Parathyroid adenoma (tissue), 2 donors: ENCODE measurements around the gene HOXA3.

Source experiments
- H2AFZ ChIP-seq: fragments of 300-600 bp; sonication (generic); one replicate; pipeline ENCODE4 v1.7.0; 2017; ENCODE audit warnings: antibody characterized with exemption, mild to moderate bottlenecking
- H3K27ac ChIP-seq: fragments of 300-600 bp; sonication (generic); one replicate; pipeline ENCODE4 v1.7.0; 2017
- H3K27me3 ChIP-seq: fragments of 300-600 bp; sonication (generic); one replicate; pipeline ENCODE4 v1.7.0; 2017; ENCODE audit warnings: low read length; ENCODE audit not compliant: control insufficient read depth, insufficient read depth
- H3K36me3 ChIP-seq: fragments of 300-600 bp; sonication (generic); one replicate; pipeline ENCODE4 v1.7.0; 2017; ENCODE audit warnings: low read length; ENCODE audit not compliant: control insufficient read depth, insufficient read depth
- H3K4me1 ChIP-seq: fragments of 300-600 bp; sonication (generic); one replicate; pipeline ENCODE4 v1.7.0; 2017; ENCODE audit warnings: control low read depth
- H3K4me2 ChIP-seq: fragments of 300-600 bp; sonication (generic); one replicate; pipeline ENCODE4 v1.7.0; 2017; ENCODE audit warnings: low read length
- H3K4me3 ChIP-seq: fragments of 300-600 bp; sonication (generic); one replicate; pipeline ENCODE4 v1.7.0; 2017; ENCODE audit warnings: low read depth, low read length
- H3K79me2 ChIP-seq: fragments of 300-600 bp; sonication (generic); one replicate; pipeline ENCODE4 v1.7.0; 2017; ENCODE audit warnings: control low read depth
- H3K9ac ChIP-seq: fragments of 300-600 bp; sonication (generic); one replicate; pipeline ENCODE4 v1.7.0; 2017; ENCODE audit warnings: mild to moderate bottlenecking
- H3K9me3 ChIP-seq: fragments of 300-600 bp; sonication (generic); one replicate; pipeline ENCODE4 v1.7.0; 2017; ENCODE audit warnings: low read length; ENCODE audit not compliant: control insufficient read depth
- CTCF ChIP-seq: fragments of 300-600 bp; sonication (generic); IDR thresholded peaks from one replicate; pipeline ENCODE4 v1.7.0; 2017; ENCODE audit warnings: antibody characterized with exemption, mild to moderate bottlenecking
- donor health status: primary hyperparathyroidism.

The HOXA3 gene

GRCh38 chr7:27126596-27127327 lies 25.6 kb downstream of the HOXA3 start:
- H3K27ac ChIP-seq = no peak overlapping the region
- H2AFZ ChIP-seq = no peak overlapping the region
- peak overlapping the region; percentile 97 for H3K4me2 ChIP-seq
- no peaks in the 10 kb centered on the region for H3K4me1 ChIP-seq
- no peak overlapping the region for H3K4me3 ChIP-seq
- no peak overlapping the region for H3K9ac ChIP-seq
- no peaks in the 10 kb centered on the region for H3K27me3 ChIP-seq
- no peaks in the 10 kb centered on the region for H3K36me3 ChIP-seq
- TF ChIP-seq CTCF = no peak
- no peaks in the 10 kb centered on the region for H3K9me3 ChIP-seq
- no peaks in the 10 kb centered on the region for H3K79me2 ChIP-seq

DNA sequence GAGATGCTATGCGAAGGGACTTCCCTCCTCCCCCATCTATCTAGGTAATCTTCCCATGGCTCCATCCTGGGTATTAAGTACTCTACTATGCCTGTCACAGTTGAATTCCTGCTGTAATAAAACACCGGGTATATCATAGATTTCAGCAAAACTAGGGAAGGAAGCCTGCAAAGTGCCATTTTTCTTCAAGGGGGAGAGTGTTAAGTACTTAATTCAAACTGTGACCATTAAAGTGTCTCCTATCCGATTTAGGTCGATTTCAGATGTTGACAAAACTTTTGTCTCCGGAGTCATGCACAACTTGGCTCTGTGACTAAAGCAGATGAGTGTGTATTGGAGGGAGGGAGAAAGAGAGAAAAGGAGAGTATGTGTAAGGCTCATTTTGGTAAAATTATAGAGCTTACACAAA lies 26.4 kb downstream of the HOXA3 start:
- Histone ChIP-seq H3K36me3 (no peaks in the 10 kb centered on the region), H3K9me3 (no peaks in the 10 kb centered on the region), H2AFZ (no peak overlapping the region), H3K27ac (no peak overlapping the region), H3K9ac (no peak overlapping the region), H3K4me2 (peak overlapping the region; percentile 49), H3K4me3 (no peak overlapping the region), H3K27me3 (no peaks in the 10 kb centered on the region), H3K79me2 (no peaks in the 10 kb centered on the region), H3K4me1 (no peaks in the 10 kb centered on the region)
- TF ChIP-seq CTCF = no peak

GRCh38 chr7:27124902-27125689 lies 27.3 kb downstream of the HOXA3 start:
- Histone ChIP-seq H3K27ac (no peak overlapping the region), H3K4me1 (no peaks in the 10 kb centered on the region), H3K4me3 (no peak overlapping the region), H3K9ac (no peak overlapping the region), H3K4me2 (peak overlapping the region; percentile 49), H3K9me3 (no peaks in the 10 kb centered on the region), H3K36me3 (no peaks in the 10 kb centered on the region), H3K79me2 (no peaks in the 10 kb centered on the region), H2AFZ (no peak overlapping the region), H3K27me3 (no peaks in the 10 kb centered on the region)
- TF ChIP-seq CTCF = no peak

DNA sequence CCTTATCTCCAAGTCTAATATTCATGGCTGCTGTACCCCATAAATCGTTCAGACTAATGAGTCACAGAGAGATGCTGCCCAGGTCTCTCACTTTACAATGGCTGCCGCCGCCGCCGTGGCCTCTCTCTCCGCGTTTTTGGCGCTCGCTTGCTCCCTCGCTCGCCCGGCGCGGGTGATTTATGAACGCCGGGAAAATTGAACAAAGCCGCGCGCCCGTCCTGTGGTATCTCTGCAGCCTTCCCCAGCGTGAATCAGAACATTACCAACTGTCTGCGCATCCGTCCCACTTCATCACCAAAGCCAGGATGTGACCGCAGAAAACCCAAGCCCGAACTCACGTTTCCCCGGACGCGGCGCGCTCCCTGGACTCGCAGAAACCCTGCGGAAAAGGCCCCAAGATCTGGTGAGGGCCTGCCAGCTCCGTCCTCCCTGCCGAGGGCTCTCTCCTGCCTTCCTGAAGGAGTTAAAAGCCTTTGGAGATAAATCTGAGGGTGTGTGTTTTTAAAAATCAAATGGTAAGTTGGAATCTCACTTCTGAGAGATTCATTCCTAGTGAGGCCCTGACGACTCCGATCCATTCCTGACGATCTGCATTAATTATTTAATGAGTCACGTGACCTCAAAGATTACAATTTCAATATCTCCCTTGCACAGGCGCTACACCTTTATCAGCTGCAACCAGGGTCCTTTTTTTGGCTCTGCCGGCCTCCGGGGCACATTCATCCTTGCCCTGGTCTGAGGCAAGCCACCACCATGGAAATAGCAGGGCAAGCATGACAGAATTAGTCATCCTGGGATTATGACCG lies 28.1 kb downstream of the HOXA3 start:
- H3K36me3 ChIP-seq = no peaks in the 10 kb centered on the region

More for the DNA sequence above, 28.1 kb downstream of the HOXA3 start:
- Histone ChIP-seq H3K4me2 (no peak overlapping the region), H3K27ac (no peak overlapping the region), H3K27me3 (no peaks in the 10 kb centered on the region), H3K9ac (no peak overlapping the region), H3K9me3 (no peaks in the 10 kb centered on the region), H2AFZ (no peak overlapping the region), H3K4me1 (no peaks in the 10 kb centered on the region), H3K4me3 (no peak overlapping the region), H3K79me2 (no peaks in the 10 kb centered on the region)
- TF ChIP-seq CTCF = no peak
